GM12891 (cell line): ENCODE results near the gene SNX15.

Experiments
- DNase-seq: peaks from one replicate; pipeline ENCODE4 v3.0.0; 2011; ENCODE audit warnings: low spot score; ENCODE audit not compliant: insufficient read length
- FAIRE-seq: peaks from 2 replicates; lab custom pipeline; 2011; peaks lifted over from hg19 to GRCh38; lab: Jason Lieb, UNC
- POLR2AphosphoS5 ChIP-seq: IDR thresholded peaks from 2 replicates; pipeline ENCODE4 v1.6.1; 2011; ENCODE audit warnings: low read depth, low read length, control low read depth
- SPI1 ChIP-seq: IDR thresholded peaks from 2 replicates; pipeline ENCODE4 v1.6.1; 2011; ENCODE audit warnings: low read depth, low read length, control low read depth
- TAF1 ChIP-seq: IDR thresholded peaks from 2 replicates; pipeline ENCODE4 v1.6.1; 2011; ENCODE audit warnings: low read depth, low read length, control low read depth

SNX15 gene

GRCh38 chr11:65089621-65090020 is 62.4 kb downstream of the SNX15 start:
- DNase-seq (no peak), FAIRE-seq (no peak)
- TF ChIP-seq POLR2AphosphoS5, result no peak
- no peak for TF ChIP-seq TAF1
- TF ChIP-seq SPI1, result no peak
